OCI-LY7 (cell line): ENCODE results near the gene TBX4.

ENCODE experiments used
- EZH2phosphoT487 ChIP-seq: fragments of 200-600 bp; sonication (generic); IDR thresholded peaks from 2 replicates; pipeline ENCODE4 v1.6.1; 2018; ENCODE audit warnings: low read depth, borderline replicate concordance, mild to moderate bottlenecking, mixed run types, antibody characterized with exemption, low read length, moderate library complexity, mixed read lengths
- TF ChIP-seq, protein P1 (sequence below): fragments of 200-600 bp; sonication (generic); conservative IDR thresholded peaks from 2 replicates; pipeline ENCODE4 v1.5.1; 2014; ENCODE audit warnings: mild to moderate bottlenecking, antibody characterized with exemption, low read length, moderate library complexity, mixed read lengths

DNA sequence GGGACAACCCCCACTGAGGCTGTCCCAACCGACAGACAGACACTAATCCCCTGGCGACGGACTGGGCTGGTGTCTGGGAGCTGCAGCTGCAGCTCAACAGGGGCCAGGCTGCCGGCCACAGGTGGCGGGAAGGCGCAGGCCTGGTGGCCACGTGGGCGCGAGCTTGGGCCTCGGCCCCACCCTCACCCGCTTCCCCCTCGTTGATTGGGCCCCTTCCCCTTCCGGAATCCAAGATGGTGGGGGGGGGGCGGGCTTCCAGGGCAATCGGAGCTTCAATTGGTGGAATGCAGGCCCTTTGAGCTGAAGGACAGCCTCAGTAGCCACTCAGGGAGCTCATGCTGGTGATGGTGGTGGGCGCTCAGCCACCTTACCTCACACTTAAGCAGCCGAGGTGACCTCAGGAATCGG, 8.7 kb upstream of the TBX4 start:
- TF ChIP-seq, protein P1, sequence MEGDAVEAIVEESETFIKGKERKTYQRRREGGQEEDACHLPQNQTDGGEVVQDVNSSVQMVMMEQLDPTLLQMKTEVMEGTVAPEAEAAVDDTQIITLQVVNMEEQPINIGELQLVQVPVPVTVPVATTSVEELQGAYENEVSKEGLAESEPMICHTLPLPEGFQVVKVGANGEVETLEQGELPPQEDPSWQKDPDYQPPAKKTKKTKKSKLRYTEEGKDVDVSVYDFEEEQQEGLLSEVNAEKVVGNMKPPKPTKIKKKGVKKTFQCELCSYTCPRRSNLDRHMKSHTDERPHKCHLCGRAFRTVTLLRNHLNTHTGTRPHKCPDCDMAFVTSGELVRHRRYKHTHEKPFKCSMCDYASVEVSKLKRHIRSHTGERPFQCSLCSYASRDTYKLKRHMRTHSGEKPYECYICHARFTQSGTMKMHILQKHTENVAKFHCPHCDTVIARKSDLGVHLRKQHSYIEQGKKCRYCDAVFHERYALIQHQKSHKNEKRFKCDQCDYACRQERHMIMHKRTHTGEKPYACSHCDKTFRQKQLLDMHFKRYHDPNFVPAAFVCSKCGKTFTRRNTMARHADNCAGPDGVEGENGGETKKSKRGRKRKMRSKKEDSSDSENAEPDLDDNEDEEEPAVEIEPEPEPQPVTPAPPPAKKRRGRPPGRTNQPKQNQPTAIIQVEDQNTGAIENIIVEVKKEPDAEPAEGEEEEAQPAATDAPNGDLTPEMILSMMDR, result no peak
- TF ChIP-seq EZH2phosphoT487, result no peak
